GM08714 (cell line): ENCODE data around the gene ADGRB3.
"Not testable (repeated sequence)": the region's sequence is repeated elsewhere in the genome, so short reads cannot be mapped to it uniquely, and the experiment has no call there.

Experiments
- H3K4me3 ChIP-seq: fragments of 200-500 bp; sonication (Bioruptor generic); 2 replicates; pipeline ENCODE4 v1.5.1; 2014; ENCODE audit warnings: mild to moderate bottlenecking, low read length, inconsistent platforms
- ZNF274 ChIP-seq: IDR thresholded peaks from 2 replicates; pipeline ENCODE4 v1.6.1; 2012; ENCODE audit warnings: mild to moderate bottlenecking, low read depth, low read length

The ADGRB3 gene

GRCh38 chr6:69111301-69111700, 476.2 kb downstream of the ADGRB3 start:
- no peak for TF ChIP-seq ZNF274

GRCh38 chr6:69116658-69117057, 481.6 kb downstream of the ADGRB3 start:
- TF ChIP-seq ZNF274, result no peak
- no peak overlapping the region for H3K4me3 ChIP-seq

More at GRCh38 chr6:69111301-69111700, 476.2 kb downstream of the ADGRB3 start:
- H3K4me3 ChIP-seq, result no peak overlapping the region

DNA sequence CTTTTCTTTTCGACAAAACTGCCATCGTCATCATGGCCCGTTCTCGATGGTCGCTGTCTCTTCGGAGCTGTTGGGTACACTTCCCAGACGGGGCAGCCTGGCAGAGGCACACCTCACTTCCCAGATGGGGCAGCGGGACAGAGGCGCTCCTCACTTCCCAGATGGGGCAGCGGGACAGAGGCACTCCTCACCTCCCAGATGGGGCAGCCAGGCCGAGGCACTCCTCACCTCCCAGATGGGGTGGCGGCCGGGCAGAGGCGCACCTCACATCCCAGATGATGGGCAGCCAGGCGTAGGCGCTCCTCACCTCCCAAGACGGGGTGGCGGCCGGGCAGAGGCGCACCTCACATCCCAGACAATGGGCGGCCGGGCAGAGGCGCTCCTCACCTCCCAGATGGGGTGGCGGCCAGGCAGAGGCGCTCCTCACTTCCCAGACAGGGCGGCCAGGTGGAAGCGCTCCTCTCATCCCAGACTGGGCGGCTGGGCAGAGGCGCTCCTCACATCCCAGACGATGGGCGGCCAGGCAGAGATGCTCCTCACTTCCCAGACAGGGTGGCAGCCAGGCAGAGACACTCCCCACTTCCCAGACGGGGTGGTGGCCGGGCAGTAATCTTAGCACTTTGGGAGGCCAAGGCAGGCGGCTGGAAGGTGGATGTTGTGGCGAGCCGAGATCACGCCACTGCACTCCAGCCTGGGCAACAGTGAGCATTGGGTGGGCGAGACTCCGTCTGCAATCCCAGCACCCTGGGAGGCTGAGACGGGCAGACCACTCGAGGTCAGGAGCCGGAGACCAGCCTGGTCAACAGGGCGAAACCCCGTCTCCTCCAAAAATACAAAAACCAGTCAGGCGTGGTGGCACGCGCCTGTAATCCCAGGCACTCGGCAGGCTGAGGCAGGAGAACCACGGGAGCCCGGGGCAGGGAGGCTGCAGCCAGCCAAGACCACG, 486.7 kb downstream of the ADGRB3 start:
- not testable (repeated sequence) for H3K4me3 ChIP-seq

DNA sequence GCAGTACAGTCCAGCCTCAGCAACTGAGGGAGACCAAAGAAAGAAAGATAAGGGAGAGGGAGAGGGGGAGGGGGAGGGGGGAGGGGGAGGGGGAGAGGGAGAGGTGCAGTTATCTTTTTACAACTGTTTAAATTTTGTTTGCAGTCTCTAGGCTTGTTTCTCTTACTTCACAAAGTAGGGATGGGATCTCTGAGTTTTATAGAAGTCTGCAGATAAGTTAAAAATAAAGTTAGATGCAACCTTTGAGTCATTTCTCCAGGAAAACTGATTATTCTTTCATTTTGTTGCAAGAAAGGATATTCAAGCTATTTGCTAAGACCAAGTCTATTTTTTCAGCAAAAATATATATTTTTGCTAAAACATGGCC, 487.3 kb downstream of the ADGRB3 start:
- H3K4me3 ChIP-seq, result no peak overlapping the region

DNA sequence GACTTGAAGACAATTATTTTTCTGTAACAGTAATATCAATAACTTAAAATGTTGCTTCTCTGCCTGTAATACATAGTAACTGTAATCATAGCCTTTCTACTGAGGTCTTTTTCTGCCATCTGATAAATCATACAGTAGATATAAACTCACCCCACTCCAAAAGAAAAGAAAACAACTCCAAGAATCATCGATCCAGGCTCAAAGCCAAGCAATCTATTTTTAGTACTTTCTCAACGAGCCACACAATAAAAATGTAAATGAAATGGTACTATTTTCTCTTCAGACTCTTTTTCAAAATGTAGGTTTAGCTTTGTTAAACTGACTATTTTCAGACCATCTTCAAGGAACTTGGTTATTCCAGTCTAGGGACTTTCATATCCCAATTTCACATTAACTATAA, 493.3 kb downstream of the ADGRB3 start:
- no peak overlapping the region for H3K4me3 ChIP-seq
- TF ChIP-seq ZNF274, result no peak

More for the DNA sequence above, 487.3 kb downstream of the ADGRB3 start:
- no peak for TF ChIP-seq ZNF274

DNA sequence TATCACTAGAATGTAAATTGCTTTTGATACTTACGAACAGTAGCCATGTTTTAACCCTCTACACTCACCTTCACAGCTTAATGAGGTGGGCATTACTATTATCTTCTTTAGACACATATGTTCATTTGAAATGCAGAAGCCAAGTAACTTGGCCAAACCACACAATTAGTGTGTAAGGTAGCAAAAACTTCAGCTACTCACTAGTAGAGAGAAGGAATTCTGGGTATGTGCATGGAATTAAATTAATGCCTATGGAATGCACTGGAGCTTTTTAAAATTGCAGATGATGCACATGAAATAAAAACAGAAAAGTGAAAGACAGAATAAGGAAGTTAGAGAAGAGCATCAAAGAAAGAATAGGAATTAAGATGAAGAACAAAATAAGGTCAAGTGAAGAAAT, 494.0 kb downstream of the ADGRB3 start:
- no peak for TF ChIP-seq ZNF274
- H3K4me3 ChIP-seq, result no peak overlapping the region

- no peak overlapping the region for H3K4me3 ChIP-seq
- no peak for TF ChIP-seq ZNF274
These were observed 500.8 kb downstream of the ADGRB3 start for GRCh38 chr6:69135927-69136326.

DNA sequence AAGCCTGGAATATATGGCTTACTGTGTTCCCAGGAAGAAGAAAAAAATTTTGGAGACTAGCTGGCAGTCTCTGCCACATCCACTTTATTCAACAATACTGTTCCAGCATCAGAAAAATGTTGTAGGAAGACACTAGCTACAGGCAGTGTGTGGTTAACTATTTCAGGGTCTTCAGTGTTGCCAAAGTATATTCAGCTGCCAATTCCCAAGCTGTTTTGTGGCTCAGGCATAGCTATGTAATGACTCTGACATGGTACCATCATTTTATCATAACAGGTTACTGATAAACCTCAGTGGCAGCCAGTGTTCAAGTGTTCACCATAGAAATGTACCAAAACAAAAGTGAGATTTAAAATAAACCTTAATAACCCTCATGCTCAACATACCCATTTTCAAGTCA, 503.1 kb downstream of the ADGRB3 start:
- TF ChIP-seq ZNF274, result no peak
- no peak overlapping the region for H3K4me3 ChIP-seq

DNA sequence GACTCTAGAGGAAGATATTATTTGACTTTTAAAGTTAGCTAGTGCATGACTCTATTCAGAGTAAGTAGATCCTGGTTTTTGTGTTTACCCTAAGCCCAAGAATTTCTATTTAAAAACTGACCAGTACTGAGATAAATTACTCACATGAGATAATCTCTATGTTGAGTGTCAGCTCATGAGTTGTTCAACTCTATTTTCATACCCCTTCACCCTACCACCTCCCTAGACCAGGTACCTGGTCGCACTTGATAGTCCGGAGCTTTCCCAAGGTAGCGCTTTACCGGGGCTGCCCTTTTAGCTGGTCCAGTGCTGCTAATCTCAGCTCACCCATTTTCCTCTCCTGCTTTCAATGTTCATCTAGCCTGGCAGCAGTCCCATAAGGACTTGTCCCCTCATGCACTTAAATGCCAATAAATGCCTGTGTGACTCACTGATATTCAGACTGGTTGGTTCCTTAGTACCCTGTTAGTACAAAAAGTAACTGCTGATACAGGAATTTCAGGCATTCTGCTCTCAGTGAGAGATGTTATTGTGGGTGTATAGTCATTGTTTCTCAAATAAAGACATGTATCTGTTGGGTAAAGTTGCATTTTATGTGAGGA, 503.9 kb downstream of the ADGRB3 start:
- H3K4me3 ChIP-seq, result no peak overlapping the region
- no peak for TF ChIP-seq ZNF274

DNA sequence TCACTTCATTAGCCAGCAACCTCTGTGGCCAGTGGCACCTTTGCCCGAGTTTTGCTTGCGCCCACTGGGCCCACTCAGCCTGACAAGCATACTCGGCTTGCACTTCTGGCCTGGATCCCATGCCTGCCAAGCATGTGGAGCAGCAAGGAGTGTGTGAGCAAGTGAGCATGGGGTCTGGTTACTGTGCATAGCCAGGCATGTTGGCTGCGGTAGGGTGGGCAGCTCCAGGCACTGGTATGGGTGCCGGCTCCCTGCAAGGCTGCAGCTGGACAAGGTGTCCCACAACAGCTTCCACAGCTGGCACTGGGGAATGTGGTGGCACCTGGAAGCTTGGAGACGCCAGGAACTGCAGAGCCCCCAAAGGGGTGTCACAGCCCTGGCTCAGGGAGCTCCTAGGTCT, 510.0 kb downstream of the ADGRB3 start:
- H3K4me3 ChIP-seq, result no peak overlapping the region
- no peak for TF ChIP-seq ZNF274

- no peak for TF ChIP-seq ZNF274
- no peak overlapping the region for H3K4me3 ChIP-seq
These were observed 511.3 kb downstream of the ADGRB3 start for GRCh38 chr6:69146385-69146784.

DNA sequence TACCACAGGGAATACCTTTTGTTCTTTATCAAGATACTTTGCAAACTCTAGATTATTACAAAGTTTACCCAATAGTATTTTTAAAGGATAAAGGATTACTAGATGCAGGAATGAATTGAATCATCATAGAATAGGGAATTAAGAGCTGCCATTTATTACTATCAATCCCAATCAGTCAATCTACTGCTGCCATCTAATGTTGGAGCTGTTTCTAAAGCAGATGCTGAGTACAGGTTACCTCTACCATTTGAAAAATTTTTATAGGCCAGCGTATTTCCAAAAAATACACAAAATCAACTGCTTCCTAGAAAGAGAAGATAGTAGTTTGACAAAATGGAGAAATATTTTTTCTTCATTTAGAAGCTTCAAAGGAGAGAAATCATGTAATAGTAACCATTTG, 520.4 kb downstream of the ADGRB3 start:
- no peak for TF ChIP-seq ZNF274
- H3K4me3 ChIP-seq, result no peak overlapping the region

- TF ChIP-seq ZNF274, result no peak
- H3K4me3 ChIP-seq, result no peak overlapping the region
These were observed 527.7 kb downstream of the ADGRB3 start for GRCh38 chr6:69162811-69163210.

GRCh38 chr6:69164564-69165229, 529.6 kb downstream of the ADGRB3 start:
- TF ChIP-seq ZNF274, result no peak
- no peak overlapping the region for H3K4me3 ChIP-seq

DNA sequence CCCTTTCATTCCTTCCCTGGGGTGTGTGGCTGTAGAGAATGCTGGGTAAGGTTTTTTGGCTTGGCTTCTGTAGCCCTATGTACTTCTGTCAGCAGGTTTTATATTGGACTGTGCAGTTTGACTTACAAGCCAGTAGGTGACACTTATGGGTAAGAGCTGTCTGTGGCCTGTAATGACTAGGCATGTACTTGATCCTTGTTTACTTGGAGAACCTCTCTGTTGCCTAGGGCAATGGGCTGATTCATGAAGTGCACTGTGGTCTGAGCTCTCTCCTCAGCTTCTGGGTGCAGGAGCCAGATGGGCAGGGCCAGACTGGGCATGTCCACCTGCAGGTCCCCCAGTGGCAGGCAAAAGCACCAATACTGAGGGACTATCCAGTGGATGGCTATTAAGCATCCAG, 544.6 kb downstream of the ADGRB3 start:
- no peak for TF ChIP-seq ZNF274
- H3K4me3 ChIP-seq, result no peak overlapping the region
